ENCODE measurements around the gene FOXO4.

FOXO4 gene

GRCh38 chrX:71099736-71100135 is 4.1 kb downstream of the FOXO4 start:
- no peak for DNase-seq

- no peak for DNase-seq
These were observed 5.2 kb downstream of the FOXO4 start for GRCh38 chrX:71100581-71101505.

- no peak for DNase-seq
These were observed 6.6 kb downstream of the FOXO4 start for GRCh38 chrX:71102292-71102691.

GRCh38 chrX:71103110-71103983 is 7.7 kb downstream of the FOXO4 start:
- DNase-seq, result no peak

- no peak for DNase-seq
These were observed 10.0 kb downstream of the FOXO4 start for GRCh38 chrX:71105628-71106027.

GRCh38 chrX:71106427-71106826 is 10.8 kb downstream of the FOXO4 start, which contains the start of gene CXorf65:
Gene CXorf65 (minus strand): TSS chrX:71106740. CDS start chrX:71106556, 184 bp downstream.
- no peak for DNase-seq

GRCh38 chrX:71107245-71107644 is 11.6 kb downstream of the FOXO4 start:
- no peak for DNase-seq

GRCh38 chrX:71107762-71108360 is 12.2 kb downstream of the FOXO4 start:
- DNase-seq, result no peak

- no peak for DNase-seq
These were observed 13.4 kb downstream of the FOXO4 start for GRCh38 chrX:71109051-71109450.

- DNase-seq, result no peak
These were observed 15.6 kb downstream of the FOXO4 start, which contains the start of gene IL2RG for GRCh38 chrX:71111141-71111843. Gene IL2RG (minus strand): TSS chrX:71111577. CDS start chrX:71111539, 38 bp downstream.

GRCh38 chrX:71111921-71112431 is 16.3 kb downstream of the FOXO4 start:
- no peak for DNase-seq

- DNase-seq, result no peak
These were observed 21.7 kb downstream of the FOXO4 start for GRCh38 chrX:71117358-71117757.

GRCh38 chrX:71118032-71118984 is 22.7 kb downstream of the FOXO4 start, which contains the start of gene MED12:
Gene MED12 (plus strand): TSS chrX:71118596. CDS start chrX:71118755, 159 bp downstream.
- peak; percentile 70 to 74 for DNase-seq

GRCh38 chrX:71118985-71119535 is 23.4 kb downstream of the FOXO4 start:
- no peak for DNase-seq

GRCh38 chrX:71128166-71128833 is 32.6 kb downstream of the FOXO4 start:
- DNase-seq, result no peak

- peak; percentile 30 to 38 for DNase-seq
These were observed 33.5 kb downstream of the FOXO4 start for GRCh38 chrX:71128915-71129765.

GRCh38 chrX:71131510-71131909 is 35.9 kb downstream of the FOXO4 start:
- no peak for DNase-seq

- DNase-seq, result no peak
These were observed 44.8 kb downstream of the FOXO4 start for GRCh38 chrX:71140440-71140839.

GRCh38 chrX:71143508-71143907 is 47.9 kb downstream of the FOXO4 start:
- DNase-seq, result peak in 1 of 2 donors; percentile 46

Data from hippocampal formation (tissue), 2 donors.